NCI-H748 (cell line): ENCODE results near the gene MRPS34.

Experiments used
- DNase-seq: peaks from one replicate; lab custom pipeline; 2025; ENCODE audit not compliant: unreplicated experiment; lab: John Stamatoyannopoulos, UW

Gene MRPS34

GRCh38 chr16:1794908-1795666, 22.2 kb upstream of the MRPS34 start:
- no peak for DNase-seq

GRCh38 chr16:1794221-1794871, 21.4 kb upstream of the MRPS34 start:
- DNase-seq, result no peak

- no peak for DNase-seq
Measured at GRCh38 chr16:1793578-1794220, 20.8 kb upstream of the MRPS34 start, which contains the start of gene IGFALS. Gene IGFALS (minus strand): TSS chr16:1793705. CDS start chr16:1793652, 53 bp downstream.

DNA sequence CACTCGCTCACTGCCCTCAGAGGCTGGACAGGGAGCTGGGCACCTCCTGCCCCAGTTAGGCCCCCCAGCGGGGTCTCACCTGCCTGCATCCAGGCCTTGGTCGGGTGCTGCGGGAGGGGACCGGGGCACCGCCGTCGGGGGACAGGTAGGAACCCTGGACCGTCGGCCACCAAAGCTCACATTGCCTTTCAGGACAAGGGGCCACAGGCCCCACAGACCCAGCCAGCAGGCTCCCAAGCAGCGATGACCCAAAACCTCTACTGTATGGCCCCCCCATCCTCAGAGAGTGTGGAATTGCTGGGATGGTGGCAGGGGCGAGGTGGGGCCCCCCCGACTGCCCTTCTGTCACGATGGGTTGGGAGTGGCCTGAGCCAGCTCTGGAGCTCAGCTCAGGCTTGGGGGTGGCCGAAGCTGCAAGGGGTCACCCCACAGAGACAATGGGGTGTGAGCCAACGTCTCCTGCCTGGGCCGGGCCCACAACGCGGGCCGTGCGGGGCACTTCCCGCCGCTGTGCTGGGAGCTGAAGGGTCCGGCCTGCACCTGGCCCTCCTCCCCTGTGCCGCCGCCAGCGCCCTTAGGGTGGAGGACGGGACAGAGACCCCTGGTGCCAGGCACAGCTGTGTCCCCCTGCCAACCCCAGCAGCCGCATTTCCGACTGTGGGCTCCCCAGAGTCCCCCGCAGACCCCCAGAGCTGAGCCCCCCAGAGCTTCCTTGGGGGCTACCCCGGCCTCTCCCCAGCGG, 20.1 kb upstream of the MRPS34 start:
- no peak for DNase-seq

- DNase-seq, result no peak
Measured at GRCh38 chr16:1791943-1792812, 19.2 kb upstream of the MRPS34 start.

- DNase-seq, result no peak
Measured at GRCh38 chr16:1791256-1791942, 18.5 kb upstream of the MRPS34 start.

DNA sequence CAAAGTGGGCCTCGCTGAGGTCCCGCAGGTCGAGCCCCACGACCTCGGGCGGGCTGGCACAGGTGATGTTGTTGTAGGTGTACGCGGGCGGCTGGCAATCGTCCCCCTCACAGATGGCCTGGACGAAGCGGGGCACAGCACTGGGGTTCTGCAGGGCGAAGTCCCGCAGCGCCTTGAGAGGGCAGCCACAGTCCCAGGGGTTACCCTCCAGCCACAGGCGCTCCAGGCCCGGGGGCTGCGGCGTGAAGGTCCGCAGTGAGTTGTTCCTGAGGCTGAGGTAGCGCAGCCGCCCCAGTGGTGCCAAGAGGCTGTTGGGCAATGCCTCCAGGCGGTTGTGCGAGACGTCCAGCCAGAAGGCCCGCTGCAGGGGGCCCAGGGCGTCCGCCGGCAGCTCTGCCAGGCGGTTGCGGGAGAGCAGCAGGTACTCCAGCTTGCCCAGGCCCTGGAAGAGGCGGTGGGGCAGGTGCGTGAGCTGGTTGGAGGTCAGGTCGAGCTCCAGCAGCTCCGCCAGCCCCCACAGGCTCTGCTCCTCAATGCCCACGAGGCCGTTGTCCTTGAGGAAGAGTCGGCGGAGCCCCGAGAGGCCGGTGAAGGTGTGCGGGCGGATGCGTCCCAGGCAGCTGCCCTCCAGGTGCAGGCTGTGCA, 17.8 kb upstream of the MRPS34 start:
- DNase-seq, result no peak

DNA sequence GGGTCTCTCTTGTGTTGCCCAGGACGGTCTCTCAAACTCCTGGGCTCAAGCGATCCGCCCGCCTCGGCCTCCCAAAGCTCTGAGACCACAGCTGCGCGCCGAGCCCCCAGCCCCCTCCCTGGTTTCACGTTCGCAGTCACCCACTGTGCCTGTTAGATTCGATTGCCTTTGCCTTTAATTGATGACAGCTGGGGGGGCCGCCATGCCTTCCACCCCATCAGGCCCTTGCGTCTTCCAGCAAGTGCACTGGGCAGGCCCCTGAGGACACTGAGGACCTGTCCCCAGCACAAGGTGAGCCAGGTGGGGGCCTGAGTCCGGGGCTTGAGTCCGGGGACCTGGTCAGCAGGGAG, 17.3 kb upstream of the MRPS34 start:
- no peak for DNase-seq

DNA sequence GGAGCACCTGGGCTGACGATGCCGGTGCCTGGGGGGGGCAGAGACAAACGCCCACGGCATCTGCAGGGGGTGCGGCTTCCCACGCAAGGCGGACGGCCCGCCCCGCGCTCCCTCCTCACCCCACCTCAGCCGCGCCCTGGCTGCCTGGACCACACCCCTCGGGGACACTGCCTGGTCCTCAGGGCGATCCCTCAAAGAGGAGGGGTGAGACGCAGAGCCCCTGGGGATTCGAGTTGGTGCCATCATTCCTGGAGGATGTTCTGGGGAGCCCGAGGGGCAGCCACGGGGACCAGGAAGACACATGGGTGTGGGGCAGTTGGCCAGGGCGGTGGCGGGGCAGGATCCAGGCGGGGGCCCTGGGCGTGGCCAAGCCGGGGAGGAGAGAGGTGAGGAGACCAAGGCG, 16.7 kb upstream of the MRPS34 start:
- DNase-seq, result no peak

DNA sequence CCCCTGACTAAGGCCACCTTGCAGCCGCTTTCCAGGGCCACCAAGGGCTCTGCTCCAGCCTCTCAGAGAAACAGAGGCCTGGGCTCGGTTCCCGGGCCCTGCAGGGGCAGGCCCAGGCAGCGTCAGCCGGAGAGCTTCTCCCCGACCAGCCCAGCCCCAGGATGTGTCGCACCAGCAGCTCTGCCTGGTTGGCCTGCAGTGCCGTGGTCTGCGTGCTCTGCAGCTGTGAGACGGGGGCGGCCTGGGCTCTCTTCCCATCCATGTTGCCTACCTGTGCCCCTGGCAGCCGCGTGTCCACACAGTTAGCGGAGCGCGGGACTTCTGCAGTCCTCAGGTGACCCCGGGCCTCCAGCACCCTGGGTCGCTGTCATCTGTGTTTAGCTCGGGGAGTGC, 15.8 kb upstream of the MRPS34 start:
- DNase-seq, result no peak

DNA sequence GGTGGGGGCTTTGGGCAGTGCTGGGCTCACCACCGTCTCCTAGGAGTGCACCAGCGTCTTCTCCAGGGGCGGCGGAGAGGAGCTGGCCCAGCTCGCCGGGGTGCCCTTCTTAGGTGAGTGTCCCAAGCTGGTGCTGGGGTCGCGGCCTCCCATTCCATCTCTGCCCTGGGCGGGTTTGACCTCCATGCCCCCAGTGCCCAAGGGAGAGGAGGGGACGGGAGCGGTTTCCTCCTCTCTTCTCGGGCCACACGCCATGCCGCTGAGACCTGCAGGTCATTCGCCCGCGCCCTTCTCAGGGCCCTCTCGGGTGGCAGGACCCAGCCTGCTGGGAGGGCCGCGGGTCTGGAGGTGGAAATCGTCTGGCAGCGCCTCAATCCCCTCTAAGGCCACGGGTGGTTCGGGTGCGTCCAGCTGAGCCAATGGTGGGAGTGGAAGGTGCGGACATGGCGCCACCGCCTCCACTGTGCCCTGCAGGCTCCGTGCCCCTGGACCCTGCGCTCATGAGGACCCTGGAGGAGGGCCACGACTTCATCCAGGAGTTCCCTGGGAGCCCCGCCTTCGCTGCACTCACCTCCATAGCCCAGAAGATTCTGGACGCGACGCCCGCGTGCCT, 15.3 kb upstream of the MRPS34 start:
- DNase-seq, result no peak

DNA sequence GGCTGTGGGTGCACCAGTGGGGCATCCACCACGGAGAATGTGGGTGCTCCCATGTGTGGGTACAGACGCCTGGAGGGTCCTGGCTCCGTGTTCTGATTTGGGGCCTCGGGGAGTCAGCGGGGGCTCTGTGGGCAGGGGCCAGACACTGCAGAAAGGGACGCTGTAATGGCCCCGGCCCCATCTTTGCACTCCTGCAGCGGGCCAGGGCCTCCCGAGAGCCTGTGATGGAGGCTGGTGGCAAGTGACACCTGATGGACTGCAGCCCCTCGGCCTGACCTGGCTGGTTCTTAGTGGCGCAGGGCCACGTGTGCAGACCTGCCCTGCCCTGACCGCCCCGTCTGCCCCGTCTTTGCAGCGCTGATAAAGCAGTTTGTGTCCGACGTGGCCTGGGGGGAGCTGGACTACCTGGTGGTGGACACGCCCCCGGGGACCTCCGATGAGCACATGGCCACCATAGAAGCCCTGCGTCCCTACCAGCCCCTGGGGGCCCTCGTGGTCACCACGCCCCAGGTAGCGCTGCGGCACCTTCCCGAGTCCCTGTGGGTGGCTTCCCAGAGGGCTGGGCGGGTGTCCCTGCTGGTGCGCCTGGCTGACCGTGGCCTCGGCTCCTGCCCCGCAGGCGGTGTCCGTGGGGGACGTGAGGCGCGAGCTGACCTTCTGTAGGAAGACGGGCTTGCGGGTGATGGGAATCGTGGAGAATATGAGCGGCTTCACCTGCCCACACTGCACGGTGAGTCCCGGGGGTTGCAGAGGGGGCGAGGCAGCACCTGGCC, 14.6 kb upstream of the MRPS34 start:
- DNase-seq, result no peak

DNA sequence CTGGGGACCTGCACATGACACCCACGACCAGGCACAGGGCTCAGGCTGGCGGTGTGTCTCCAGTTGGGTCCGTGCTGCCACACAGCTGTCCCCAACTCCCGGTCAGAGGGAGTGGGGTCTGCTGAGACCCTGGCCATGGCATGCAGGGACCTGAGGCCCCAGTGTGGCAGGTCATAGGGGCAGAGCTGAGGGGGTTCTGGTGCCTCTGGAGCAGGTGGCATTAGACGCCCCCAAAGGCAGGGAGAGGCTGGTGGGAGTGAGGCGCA, 14.1 kb upstream of the MRPS34 start:
- DNase-seq, result no peak

GRCh38 chr16:1786242-1787055, 13.5 kb upstream of the MRPS34 start:
- no peak for DNase-seq

- no peak for DNase-seq
Measured at GRCh38 chr16:1785846-1786170, 12.9 kb upstream of the MRPS34 start.

- DNase-seq, result no peak
Measured at GRCh38 chr16:1784977-1785845, 12.3 kb upstream of the MRPS34 start.
